ENCODE measurements around the gene CYP24A1. TPM values are rescaled to one million over a fixed set of nuclear protein-coding genes. Genes with fewer than 3 reads are reported as not detected.

CYP24A1 gene
- total RNA-seq, 1 experiment from 2014 or later: 0.28 TPM

DNA sequence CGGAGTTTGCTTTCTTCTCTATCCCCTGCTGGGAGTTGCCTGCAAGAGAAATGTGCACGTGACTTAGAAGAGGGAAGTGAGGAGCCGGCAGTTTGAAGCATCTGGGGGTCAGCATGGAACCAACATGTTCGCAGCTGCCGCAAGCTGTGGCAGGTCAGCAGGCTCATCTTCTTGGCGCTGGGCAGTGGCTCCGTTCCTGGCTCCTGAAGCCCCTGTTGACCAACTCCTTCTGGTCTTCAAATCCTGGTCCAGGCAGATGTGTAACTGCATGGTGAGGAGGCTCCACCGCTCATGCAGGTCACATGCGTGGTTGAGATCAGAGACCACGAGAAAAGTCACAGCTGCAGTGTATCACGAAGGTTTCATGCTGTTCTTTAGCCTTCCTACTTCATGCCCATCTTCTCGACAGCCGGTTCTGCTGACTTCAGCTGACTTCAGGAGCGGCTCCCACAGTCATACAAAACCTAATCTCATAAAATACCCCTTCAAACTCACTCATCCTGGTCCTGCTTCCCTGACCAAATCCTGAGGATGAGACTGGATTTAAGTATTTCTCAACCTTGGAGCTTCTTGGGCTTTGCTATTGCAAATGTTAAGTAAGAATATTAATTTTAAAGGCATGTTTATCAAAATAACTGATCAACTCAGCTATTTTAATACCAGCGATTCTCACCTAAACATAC is 58.5 kb downstream of the CYP24A1 start:
- no peaks in the 10 kb centered on the region for H3K9me3 Mint-ChIP-seq (ENCODE audit: unreplicated experiment)
- POLR2A ChIA-PET: interaction anchor here (0.9 to 2.5 kb wide), 6 partner anchors 8 to 92 kb away, joined by 3 to 23 read pairs (median 6); partner anchors contain the start of gene PFDN4
- H3K36me3 Mint-ChIP-seq (ENCODE audit: insufficient read depth, unreplicated experiment): no peaks in the 10 kb centered on the region
- H3K4me1 Mint-ChIP-seq (ENCODE audit: insufficient read depth, unreplicated experiment): peaks cover 18% of the 10 kb centered on the region
- intact Hi-C loops (cut with micrococcal nuclease): no loop called here
- no peak overlapping the region for H3K4me3 Mint-ChIP-seq (ENCODE audit: unreplicated experiment)
- H3K27ac Mint-ChIP-seq (ENCODE audit: low read depth, unreplicated experiment): peak overlapping the region; percentile 81
- BruUV-seq (replicated peaks): no TSS peak
- CTCF ChIA-PET: interaction anchor here (0.5 to 2.5 kb wide), 11 partner anchors 9 to 539 kb away, joined by 3 to 12 read pairs (median 4); no protein-coding TSS in a partner anchor
- DNase-seq (ENCODE audit: unreplicated experiment): peak; percentile 13
- TF ChIP-seq, protein P1, sequence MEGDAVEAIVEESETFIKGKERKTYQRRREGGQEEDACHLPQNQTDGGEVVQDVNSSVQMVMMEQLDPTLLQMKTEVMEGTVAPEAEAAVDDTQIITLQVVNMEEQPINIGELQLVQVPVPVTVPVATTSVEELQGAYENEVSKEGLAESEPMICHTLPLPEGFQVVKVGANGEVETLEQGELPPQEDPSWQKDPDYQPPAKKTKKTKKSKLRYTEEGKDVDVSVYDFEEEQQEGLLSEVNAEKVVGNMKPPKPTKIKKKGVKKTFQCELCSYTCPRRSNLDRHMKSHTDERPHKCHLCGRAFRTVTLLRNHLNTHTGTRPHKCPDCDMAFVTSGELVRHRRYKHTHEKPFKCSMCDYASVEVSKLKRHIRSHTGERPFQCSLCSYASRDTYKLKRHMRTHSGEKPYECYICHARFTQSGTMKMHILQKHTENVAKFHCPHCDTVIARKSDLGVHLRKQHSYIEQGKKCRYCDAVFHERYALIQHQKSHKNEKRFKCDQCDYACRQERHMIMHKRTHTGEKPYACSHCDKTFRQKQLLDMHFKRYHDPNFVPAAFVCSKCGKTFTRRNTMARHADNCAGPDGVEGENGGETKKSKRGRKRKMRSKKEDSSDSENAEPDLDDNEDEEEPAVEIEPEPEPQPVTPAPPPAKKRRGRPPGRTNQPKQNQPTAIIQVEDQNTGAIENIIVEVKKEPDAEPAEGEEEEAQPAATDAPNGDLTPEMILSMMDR (IDR thresholded peaks at IDR 0.05; ENCODE audit: unreplicated experiment): no peak
- no peaks in the 10 kb centered on the region for H3K27me3 Mint-ChIP-seq (ENCODE audit: insufficient read depth, unreplicated experiment)

GRCh38 chr20:54114109-54114508 is 59.7 kb downstream of the CYP24A1 start:
- TF ChIP-seq, protein P1 (IDR thresholded peaks at IDR 0.05; ENCODE audit: unreplicated experiment): no peak
- no peak overlapping the region for H3K4me3 Mint-ChIP-seq (ENCODE audit: unreplicated experiment)
- H3K27ac Mint-ChIP-seq (ENCODE audit: low read depth, unreplicated experiment): no peak overlapping the region
- peaks cover 18% of the 10 kb centered on the region for H3K4me1 Mint-ChIP-seq (ENCODE audit: insufficient read depth, unreplicated experiment)
- ChIA-PET POLR2A (interaction anchor here (0.6 to 2.5 kb wide), 5 partner anchors 8 to 150 kb away, joined by 3 to 23 read pairs (median 3); no protein-coding TSS in a partner anchor), CTCF (interaction anchor here (2.5 kb wide), 1 partner anchor 86 kb away, joined by 9 read pairs; no protein-coding TSS in a partner anchor)
- intact Hi-C loops (cut with micrococcal nuclease): no loop called here
- no peak for DNase-seq (ENCODE audit: unreplicated experiment)
- no TSS peak for BruUV-seq (replicated peaks)
- no peaks in the 10 kb centered on the region for H3K9me3 Mint-ChIP-seq (ENCODE audit: unreplicated experiment)
- H3K36me3 Mint-ChIP-seq (ENCODE audit: insufficient read depth, unreplicated experiment): no peaks in the 10 kb centered on the region
- H3K27me3 Mint-ChIP-seq (ENCODE audit: insufficient read depth, unreplicated experiment): no peaks in the 10 kb centered on the region

DNA sequence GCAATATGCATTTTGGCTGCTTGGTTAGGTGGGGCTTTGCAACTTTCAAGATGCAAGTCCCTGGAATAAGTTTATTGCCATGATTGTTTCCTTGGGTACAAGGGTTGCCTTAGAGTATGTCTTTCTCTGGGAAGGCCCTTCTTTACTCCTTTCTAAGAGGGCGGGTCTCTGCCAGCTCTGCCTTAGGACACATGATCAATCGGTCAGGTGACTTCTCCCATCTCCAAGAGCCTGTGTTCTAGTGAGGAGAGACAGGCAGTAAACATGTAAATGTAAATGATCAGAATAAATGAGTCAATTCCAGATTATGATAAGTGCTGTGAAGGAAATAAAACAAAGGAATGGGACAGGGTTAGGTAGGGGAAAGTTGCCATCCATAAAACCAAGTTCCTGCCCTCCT is 60.2 kb downstream of the CYP24A1 start:
- CTCF ChIA-PET: interaction anchor here (0.6 kb wide), 1 partner anchor 16 kb away, joined by 3 read pairs; no protein-coding TSS in a partner anchor
- TF ChIP-seq, protein P1 (IDR thresholded peaks at IDR 0.05; ENCODE audit: unreplicated experiment): no peak
- H3K27ac Mint-ChIP-seq (ENCODE audit: low read depth, unreplicated experiment): no peak overlapping the region

GRCh38 chr20:54112221-54112884 is 61.4 kb downstream of the CYP24A1 start:
- Mint-ChIP-seq H3K27me3 (ENCODE audit: insufficient read depth, unreplicated experiment) (no peaks in the 10 kb centered on the region), H3K4me1 (ENCODE audit: insufficient read depth, unreplicated experiment) (peaks cover 24% of the 10 kb centered on the region), H3K9me3 (ENCODE audit: unreplicated experiment) (no peaks in the 10 kb centered on the region), H3K4me3 (ENCODE audit: unreplicated experiment) (no peak overlapping the region), H3K27ac (ENCODE audit: low read depth, unreplicated experiment) (no peak overlapping the region), H3K36me3 (ENCODE audit: insufficient read depth, unreplicated experiment) (no peaks in the 10 kb centered on the region)
- TF ChIP-seq, protein P1 (IDR thresholded peaks at IDR 0.05; ENCODE audit: unreplicated experiment): no peak
- DNase-seq (ENCODE audit: unreplicated experiment): peak; percentile 72
- CTCF ChIA-PET: interaction anchor here (1.0 to 24.1 kb wide), 3 partner anchors 10 to 86 kb away, joined by 3 to 1436 read pairs (median 14); partner anchors contain the start of gene PFDN4
- intact Hi-C loops (cut with micrococcal nuclease): no loop called here
- BruUV-seq (replicated peaks): no TSS peak
- POLR2A ChIA-PET: interaction anchor here (0.8 to 1.2 kb wide), 3 partner anchors 11 to 95 kb away, joined by 3 to 4 read pairs (median 3); partner anchors contain the start of gene PFDN4

More for the DNA sequence above, 60.2 kb downstream of the CYP24A1 start:
- BruUV-seq (replicated peaks): no TSS peak
- no peak overlapping the region for H3K4me3 Mint-ChIP-seq (ENCODE audit: unreplicated experiment)
- peaks cover 18% of the 10 kb centered on the region for H3K4me1 Mint-ChIP-seq (ENCODE audit: insufficient read depth, unreplicated experiment)
- POLR2A ChIA-PET: interaction anchor here (0.6 to 1.2 kb wide), 3 partner anchors 9 to 149 kb away, joined by 3 to 4 read pairs (median 3); no protein-coding TSS in a partner anchor
- no peaks in the 10 kb centered on the region for H3K9me3 Mint-ChIP-seq (ENCODE audit: unreplicated experiment)
- DNase-seq (ENCODE audit: unreplicated experiment): no peak
- intact Hi-C loops (cut with micrococcal nuclease): no loop called here
- H3K27me3 Mint-ChIP-seq (ENCODE audit: insufficient read depth, unreplicated experiment): no peaks in the 10 kb centered on the region
- H3K36me3 Mint-ChIP-seq (ENCODE audit: insufficient read depth, unreplicated experiment): no peaks in the 10 kb centered on the region
